Naive thymus-derived CD8-positive, alpha-beta T cell (primary cell): ENCODE results near the gene BTBD9. TPM values are rescaled to one million over a fixed set of nuclear protein-coding genes. Genes with fewer than 3 reads are reported as not detected.

ENCODE experiments used
- ATAC-seq, 2 donors: fragments of 150-1000 bp; cut with Tn5 transposase in 1 of 2; sonication (Bioruptor Pico), chemical (Tn5 transposase) in 1 of 2; 1 replicate in 1 of 2; 2 replicates in 1 of 2; pipeline ENCODE4 v1.10.0; 2021; ENCODE audit warnings: mild to moderate bottlenecking in 2 of 2, moderate library complexity in 2 of 2
- POLR2A ChIA-PET: fragments of 350-600 bp; sonication (Branson Sonifier 250); formaldehyde crosslinking; loops from one replicate; lab custom pipeline; 2021; ENCODE audit warnings: antibody characterized with exemption; lab: Charles Lee
- DNase-seq, 10 donors: peaks; one replicate each; pipeline versions ENCODE4 v3.0.0 to v3.0.0-alpha.2; 2020 to 2022
- H3K27ac Mint-ChIP-seq, 10 donors: one replicate each; pipeline ENCODE4 v1.8.0; 2020 to 2022; ENCODE audit warnings: mild to moderate bottlenecking in 10 of 10, mixed read lengths in 10 of 10, moderate library complexity in 4 of 10, inconsistent platforms in 1 of 10
- H3K27me3 Mint-ChIP-seq, 5 donors: one replicate each; pipeline ENCODE4 v1.8.0; 2021 to 2022; ENCODE audit warnings: mixed read lengths in 5 of 5
- H3K36me3 Mint-ChIP-seq, 3 donors: one replicate each; pipeline ENCODE4 v1.8.0; 2020 to 2022; ENCODE audit warnings: mixed read lengths in 3 of 3, mild to moderate bottlenecking in 2 of 3, inconsistent platforms in 1 of 3
- H3K4me1 Mint-ChIP-seq, 4 donors: one replicate each; pipeline ENCODE4 v1.8.0; 2021 to 2022; ENCODE audit warnings: mixed read lengths in 4 of 4
- H3K4me3 Mint-ChIP-seq, 10 donors: one replicate each; pipeline ENCODE4 v1.8.0; 2020 to 2022; ENCODE audit warnings: mild to moderate bottlenecking in 10 of 10, mixed read lengths in 10 of 10, moderate library complexity in 6 of 10, inconsistent platforms in 1 of 10
- H3K9me3 Mint-ChIP-seq, 9 donors: one replicate each; pipeline ENCODE4 v1.8.0; 2020 to 2022; ENCODE audit warnings: mixed read lengths in 9 of 9, mild to moderate bottlenecking in 3 of 9, inconsistent platforms in 1 of 9, moderate library complexity in 1 of 9
- polyA plus RNA-seq, 3 donors: library from polyadenylated mRNA; unstranded; fragments of 300-500 nt; fragmentation: Illumina TruSeq; gene quantifications; one replicate each; pipeline ENCODE4 v1.2.3, GENCODE V29; 2021
- total RNA-seq, 8 experiments: library from RNA in 2 of 8; stranded (reverse) in 2 of 8; gene quantifications; one replicate each; pipeline ENCODE4 v1.2.3 and lab custom pipeline; 2021 to 2026

BTBD9 gene
- total and polyA plus RNA-seq, 5 experiments from 2014 or later: 9.3 to 32.2 (median 10.6) TPM

- Mint-ChIP-seq H3K36me3 (peaks cover 0 to 34% (median 4%) of the 10 kb centered on the region in 3 donors), H3K27me3 (no peaks in the 10 kb centered on the region), H3K4me3 (no peak overlapping the region), H3K9me3 (no peaks in the 10 kb centered on the region), H3K4me1 (peaks cover 0 to 12% (median 8%) of the 10 kb centered on the region in 4 donors), H3K27ac (peak overlapping the region in 4 of 10 donors; percentile 37 to 85 (median 71))
- ATAC-seq (no peak), DNase-seq (no peak)
- POLR2A ChIA-PET: no interaction called here
Observed at GRCh38 chr6:38177882-38178583, 461.7 kb downstream of the BTBD9 start.

GRCh38 chr6:38176797-38177751 lies 462.7 kb downstream of the BTBD9 start:
- no peak for ATAC-seq
- Mint-ChIP-seq H3K36me3 (peaks cover 0 to 35% (median 4%) of the 10 kb centered on the region in 3 donors), H3K27ac (peak overlapping the region in 3 of 10 donors; percentile 19 to 85 (median 37)), H3K27me3 (no peaks in the 10 kb centered on the region), H3K9me3 (no peaks in the 10 kb centered on the region), H3K4me1 (peaks cover 0 to 12% (median 8%) of the 10 kb centered on the region in 4 donors), H3K4me3 (no peak overlapping the region)
- DNase-seq: no peak
- POLR2A ChIA-PET: no interaction called here

- Mint-ChIP-seq H3K27me3 (no peaks in the 10 kb centered on the region), H3K36me3 (peaks cover 0 to 28% (median 4%) of the 10 kb centered on the region in 3 donors), H3K27ac (peak overlapping the region in 1 of 10 donors; percentile 6), H3K4me3 (no peak overlapping the region), H3K4me1 (peaks cover 0 to 12% (median 9%) of the 10 kb centered on the region in 4 donors), H3K9me3 (no peaks in the 10 kb centered on the region)
- no peak for ATAC-seq
- DNase-seq: no peak
- POLR2A ChIA-PET: interaction anchor here (0.7 kb wide), 1 partner anchor 147 kb away, joined by 4 read pairs; no protein-coding TSS in a partner anchor
Observed at GRCh38 chr6:38175786-38176185, 463.9 kb downstream of the BTBD9 start.

GRCh38 chr6:38174806-38175495 lies 464.8 kb downstream of the BTBD9 start:
- no peaks in the 10 kb centered on the region for H3K27me3 Mint-ChIP-seq
- ATAC-seq (no peak), DNase-seq (no peak)
- H3K4me3 Mint-ChIP-seq: peak overlapping the region in 1 of 10 donors; percentile 41
- POLR2A ChIA-PET: interaction anchor here (0.6 kb wide), 1 partner anchor 42 kb away, joined by 4 read pairs; no protein-coding TSS in a partner anchor
- H3K4me1 Mint-ChIP-seq: peaks cover 0 to 13% (median 10%) of the 10 kb centered on the region in 4 donors
- H3K36me3 Mint-ChIP-seq: peaks cover 0 to 30% (median 4%) of the 10 kb centered on the region in 3 donors
- H3K9me3 Mint-ChIP-seq: no peaks in the 10 kb centered on the region
- H3K27ac Mint-ChIP-seq: peak overlapping the region in 4 of 10 donors; percentile 2 to 72 (median 51)

GRCh38 chr6:38174315-38174714 lies 465.4 kb downstream of the BTBD9 start:
- peaks cover 0 to 30% (median 4%) of the 10 kb centered on the region in 3 donors for H3K36me3 Mint-ChIP-seq
- H3K27me3 Mint-ChIP-seq: no peaks in the 10 kb centered on the region
- peak overlapping the region in 4 of 10 donors; percentile 2 to 72 (median 32) for H3K27ac Mint-ChIP-seq
- peaks cover 0 to 12% (median 8%) of the 10 kb centered on the region in 4 donors for H3K4me1 Mint-ChIP-seq
- H3K9me3 Mint-ChIP-seq: no peaks in the 10 kb centered on the region
- DNase-seq (no peak), ATAC-seq (no peak)
- H3K4me3 Mint-ChIP-seq: no peak overlapping the region
- POLR2A ChIA-PET: interaction anchor here (0.6 kb wide), 1 partner anchor 43 kb away, joined by 4 read pairs; no protein-coding TSS in a partner anchor

- POLR2A ChIA-PET: no interaction called here
- no peaks in the 10 kb centered on the region for H3K27me3 Mint-ChIP-seq
- no peak overlapping the region for H3K4me3 Mint-ChIP-seq
- peaks cover 0 to 12% (median 8%) of the 10 kb centered on the region in 4 donors for H3K4me1 Mint-ChIP-seq
- ATAC-seq (no peak), DNase-seq (no peak)
- peak overlapping the region in 5 of 10 donors; percentile 15 to 61 (median 37) for H3K27ac Mint-ChIP-seq
- peaks cover 0 to 30% (median 4%) of the 10 kb centered on the region in 3 donors for H3K36me3 Mint-ChIP-seq
- H3K9me3 Mint-ChIP-seq: no peaks in the 10 kb centered on the region
Observed at GRCh38 chr6:38173909-38174308, 465.8 kb downstream of the BTBD9 start.

GRCh38 chr6:38172739-38173410 lies 466.9 kb downstream of the BTBD9 start:
- H3K9me3 Mint-ChIP-seq: no peaks in the 10 kb centered on the region
- peak overlapping the region in 3 of 10 donors; percentile 15 to 59 (median 41) for H3K27ac Mint-ChIP-seq
- H3K4me1 Mint-ChIP-seq: peaks cover 0 to 7% (median 5%) of the 10 kb centered on the region in 4 donors
- H3K36me3 Mint-ChIP-seq: peaks cover 0 to 29% (median 4%) of the 10 kb centered on the region in 3 donors
- H3K4me3 Mint-ChIP-seq: no peak overlapping the region
- ATAC-seq: no peak
- POLR2A ChIA-PET: no interaction called here
- DNase-seq: no peak
- H3K27me3 Mint-ChIP-seq: no peaks in the 10 kb centered on the region

- peaks cover 0 to 28% (median 4%) of the 10 kb centered on the region in 3 donors for H3K36me3 Mint-ChIP-seq
- H3K9me3 Mint-ChIP-seq: no peaks in the 10 kb centered on the region
- no peak for DNase-seq
- H3K4me3 Mint-ChIP-seq: no peak overlapping the region
- ATAC-seq: no peak
- POLR2A ChIA-PET: no interaction called here
- H3K27me3 Mint-ChIP-seq: no peaks in the 10 kb centered on the region
- H3K27ac Mint-ChIP-seq: peak overlapping the region in 1 of 10 donors; percentile 25
- H3K4me1 Mint-ChIP-seq: peaks cover 0 to 5% (median 4%) of the 10 kb centered on the region in 4 donors
Observed at GRCh38 chr6:38171997-38172738, 467.6 kb downstream of the BTBD9 start.

- H3K4me1 Mint-ChIP-seq: peaks cover 0 to 5% (median 5%) of the 10 kb centered on the region in 4 donors
- ATAC-seq: no peak
- POLR2A ChIA-PET: no interaction called here
- peak overlapping the region in 1 of 10 donors; percentile 71 for H3K27ac Mint-ChIP-seq
- DNase-seq: no peak
- H3K36me3 Mint-ChIP-seq: peaks cover 0 to 25% (median 4%) of the 10 kb centered on the region in 3 donors
- H3K9me3 Mint-ChIP-seq: no peaks in the 10 kb centered on the region
- H3K4me3 Mint-ChIP-seq: no peak overlapping the region
- no peaks in the 10 kb centered on the region for H3K27me3 Mint-ChIP-seq
Observed at GRCh38 chr6:38170666-38171355, 468.9 kb downstream of the BTBD9 start.

GRCh38 chr6:38169977-38170526 lies 469.7 kb downstream of the BTBD9 start:
- no peaks in the 10 kb centered on the region for H3K27me3 Mint-ChIP-seq
- H3K4me3 Mint-ChIP-seq: no peak overlapping the region
- no peaks in the 10 kb centered on the region for H3K9me3 Mint-ChIP-seq
- peaks cover 0 to 8% (median 5%) of the 10 kb centered on the region in 4 donors for H3K4me1 Mint-ChIP-seq
- peaks cover 0 to 19% (median 4%) of the 10 kb centered on the region in 3 donors for H3K36me3 Mint-ChIP-seq
- peak overlapping the region in 6 of 10 donors; percentile 26 to 82 (median 52) for H3K27ac Mint-ChIP-seq
- ATAC-seq (no peak), DNase-seq (no peak)
- POLR2A ChIA-PET: no interaction called here
